Heart left ventricle (tissue), 16 donors: Measurements from ENCODE around the gene MAPKAP1. TPM values are rescaled to one million over a fixed set of nuclear protein-coding genes. Genes with fewer than 3 reads are reported as not detected.

Experiments
- ATAC-seq, 4 donors: fragments of 200-7000 bp; cut with Tn5 transposase; one replicate each; pipeline ENCODE4 v1.9.1; 2020 to 2022; ENCODE audit warnings: moderate library complexity in 4 of 4, mild to moderate bottlenecking in 3 of 4, moderate number of reproducible peaks in 1 of 4
- DNase-seq, 5 donors: peaks; one replicate each; pipeline ENCODE4 v3.0.0-alpha.2; 2020
- H3K27ac ChIP-seq, 12 donors: fragments of 200-600 bp; sonication (generic) in 4 of 12; one replicate each; pipeline versions ENCODE4 v1.5.0 to v1.8.0; 2016 to 2022; ENCODE audit warnings: mild to moderate bottlenecking in 2 of 12
- H3K27me3 ChIP-seq, 9 donors: fragments of 200-600 bp; sonication (generic) in 2 of 9; one replicate each; pipeline versions ENCODE4 v1.5.1 to v1.8.0; 2016 to 2022; ENCODE audit warnings: mild to moderate bottlenecking in 3 of 9
- H3K36me3 ChIP-seq, 9 donors: fragments of 200-600 bp; sonication (generic) in 2 of 9; one replicate each; pipeline versions ENCODE4 v1.5.0 to v1.8.0; 2018 to 2022; ENCODE audit warnings: mild to moderate bottlenecking in 2 of 9
- H3K4me1 ChIP-seq, 12 donors: fragments of 200-600 bp; sonication (generic) in 4 of 12; one replicate each; pipeline versions ENCODE4 v1.5.0 to v1.8.0; 2016 to 2022; ENCODE audit warnings: mild to moderate bottlenecking in 3 of 12
- H3K4me3 ChIP-seq, 12 donors: fragments of 200-600 bp; sonication (generic) in 4 of 12; one replicate each; pipeline versions ENCODE4 v1.5.0 to v1.8.0; 2017 to 2022; ENCODE audit warnings: mild to moderate bottlenecking in 9 of 12, moderate library complexity in 4 of 12
- H3K9me3 ChIP-seq, 12 donors: fragments of 200-600 bp; sonication (generic) in 4 of 12; one replicate each; pipeline versions ENCODE4 v1.5.0 to v1.8.0; 2016 to 2022; ENCODE audit warnings: mild to moderate bottlenecking in 1 of 12
- POLR2A ChIP-seq, 2 donors: fragments of 450-650 bp; IDR thresholded peaks; one replicate each; pipeline ENCODE4 v1.6.1; 2017; ENCODE audit warnings: antibody characterized with exemption in 2 of 2, mild to moderate bottlenecking in 2 of 2, moderate library complexity in 2 of 2
- WGBS, 4 donors: extraction: QIAGEN DNeasy Blood & Tissue Kit in 2 of 4; methylation state at CpG; one replicate each; pipeline versions ENCODE4 v1.1.5 to v1.1.7; 2013 to 2018; 5-methylcytosine and 5-hydroxymethylcytosine counted together
- intact Hi-C, 10 donors: fragments of 100-400 bp; cut with DNase I; formaldehyde crosslinking; loops; one replicate each; pipeline versions ENCODE4 v1.11.1 to v1.14.2; 2022
- polyA plus RNA-seq, 2 donors: library from polyadenylated mRNA; stranded (reverse); fragments of 200-250 nt; gene quantifications; one replicate each; pipeline ENCODE4 v1.2.3, GENCODE V29; 2013
- total RNA-seq, 9 donors: library from RNA; depleted of rRNA in 2 of 9; stranded (reverse); fragments of >200 nt in 2 of 9; fragmentation: NEBNext Ultra II Directional in 3 of 9; extraction: Animal tissue kit (Norgen Biotek cat#: 25700) in 3 of 9; gene quantifications; one replicate each; pipeline versions ENCODE4 v1.1.0 to v1.2.4, GENCODE V29; 2016 to 2023
- TF ChIP-seq, protein P1 (sequence below), 12 donors: fragments of 200-600 bp; sonication (generic) in 4 of 12; IDR thresholded peaks; one replicate each; pipeline versions ENCODE4 v1.5.0 to v1.8.0; 2018 to 2022; ENCODE audit warnings: antibody characterized with exemption in 12 of 12, mild to moderate bottlenecking in 5 of 12
- donor health status: ischemic (EF 13 %, LVEDD 7.1; RV severe dilation, severe dysfunction).
- donor health status: healthy with polysubstance abuse.
- donor health status: DM: no; HTN: yes; CAD: no.
- donor health status: DM: no; HTN: no; CAD: no.
- donor health status: ischemic (EF 25% LVEDD 6.9; RV normal size, moderate dysfunction).
- donor health status: ischemic (EF 25% LVEDD 5.7; RV mildly dilated, moderate dysfunction).
- donor health status: healthy.
- donor health status: DM: yes; HTN: yes; CAD: no.
- donor health status: ischemic (EF 35%, LVEDD 5.7; RV mildly dilated, moderate dysfunction).
- donor health status: nonischemic (EF 11% LVEDD 7.7; RV severe dilation, severe dysfunction).
- donor health status: DM: yes; HTN: yes; CAD: no.
- donor health status: PGD.
- donor health status: ischemic (EF 29% LVEDD 5.4; RV normal size, mild dysfunction).
- donor health status: nonischemic (EF 23%, LVEDD 6.1; RV moderate dilation, normal function).

The MAPKAP1 gene
- total and polyA plus RNA-seq, 11 donors, result 76.2 to 145 (median 124) TPM

DNA sequence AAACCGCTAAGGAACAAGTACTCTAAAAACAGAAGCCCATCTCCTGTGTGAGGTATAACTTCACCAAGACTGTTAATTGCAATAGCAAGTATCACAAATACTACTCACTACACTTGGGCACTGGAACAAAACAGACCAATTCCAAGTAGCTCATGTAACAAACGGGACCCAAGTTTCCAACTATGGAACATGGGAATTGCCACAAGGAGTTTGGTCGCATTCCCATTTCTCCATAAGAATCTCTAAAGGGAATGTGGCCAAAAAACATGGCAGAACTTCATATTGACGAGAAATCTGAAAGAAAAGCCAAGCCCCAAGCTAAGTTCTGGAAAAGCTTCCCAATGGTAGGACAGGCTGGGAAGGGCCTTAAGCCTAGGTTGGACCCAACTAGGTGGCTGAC, 162.5 kb downstream of the MAPKAP1 start:
- ATAC-seq (no peak), DNase-seq (no peak)
- intact Hi-C loops, result no loop called here
- Histone ChIP-seq H3K4me3 (no peak overlapping the region), H3K4me1 (peaks cover 0 to 59% (median 31%) of the 10 kb centered on the region in 12 donors), H3K27ac (peak overlapping the region in 11 of 12 donors; percentile 22 to 71 (median 59)), H3K27me3 (no peaks in the 10 kb centered on the region), H3K9me3 (no peaks in the 10 kb centered on the region), H3K36me3 (peaks cover 0 to 14% (median 0%) of the 10 kb centered on the region in 9 donors)
- TF ChIP-seq, protein P1, sequence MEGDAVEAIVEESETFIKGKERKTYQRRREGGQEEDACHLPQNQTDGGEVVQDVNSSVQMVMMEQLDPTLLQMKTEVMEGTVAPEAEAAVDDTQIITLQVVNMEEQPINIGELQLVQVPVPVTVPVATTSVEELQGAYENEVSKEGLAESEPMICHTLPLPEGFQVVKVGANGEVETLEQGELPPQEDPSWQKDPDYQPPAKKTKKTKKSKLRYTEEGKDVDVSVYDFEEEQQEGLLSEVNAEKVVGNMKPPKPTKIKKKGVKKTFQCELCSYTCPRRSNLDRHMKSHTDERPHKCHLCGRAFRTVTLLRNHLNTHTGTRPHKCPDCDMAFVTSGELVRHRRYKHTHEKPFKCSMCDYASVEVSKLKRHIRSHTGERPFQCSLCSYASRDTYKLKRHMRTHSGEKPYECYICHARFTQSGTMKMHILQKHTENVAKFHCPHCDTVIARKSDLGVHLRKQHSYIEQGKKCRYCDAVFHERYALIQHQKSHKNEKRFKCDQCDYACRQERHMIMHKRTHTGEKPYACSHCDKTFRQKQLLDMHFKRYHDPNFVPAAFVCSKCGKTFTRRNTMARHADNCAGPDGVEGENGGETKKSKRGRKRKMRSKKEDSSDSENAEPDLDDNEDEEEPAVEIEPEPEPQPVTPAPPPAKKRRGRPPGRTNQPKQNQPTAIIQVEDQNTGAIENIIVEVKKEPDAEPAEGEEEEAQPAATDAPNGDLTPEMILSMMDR (IDR thresholded peaks at IDR 0.05), result no peak
- TF ChIP-seq POLR2A (IDR thresholded peaks at IDR 0.05), result no peak
- WGBS, 4 donors, result 81 to 88% (median 84%) methylated on average over 4 of the region's 4 CpGs

DNA sequence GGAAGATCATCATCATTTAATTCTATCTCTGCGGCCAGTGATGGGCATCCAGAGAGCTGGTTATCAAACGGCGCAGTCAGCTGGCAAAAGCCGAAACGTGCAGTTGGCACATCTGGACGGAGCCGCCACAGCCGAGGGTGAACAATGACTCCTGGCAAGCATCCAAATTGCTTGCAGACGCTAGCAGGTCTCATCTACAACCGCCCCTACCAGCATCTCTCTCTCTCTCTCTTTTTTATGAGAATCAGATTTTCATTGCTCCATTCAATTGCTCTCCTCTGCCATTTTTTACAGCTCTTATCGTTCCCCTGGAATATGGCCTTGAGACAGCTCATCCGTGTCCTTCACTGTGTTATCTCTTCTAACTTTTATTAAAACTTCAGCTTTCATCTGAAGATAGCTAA, 165.2 kb downstream of the MAPKAP1 start:
- intact Hi-C loops, result no loop called here
- peaks cover 0 to 14% (median 0%) of the 10 kb centered on the region in 9 donors for H3K36me3 ChIP-seq
- TF ChIP-seq POLR2A (IDR thresholded peaks at IDR 0.05), result no peak
- peak in 4 of 5 donors; percentile 44 to 59 (median 52) for DNase-seq
- no peaks in the 10 kb centered on the region for H3K9me3 ChIP-seq
- ATAC-seq, result peak in 3 of 4 donors; percentile 11 to 55 (median 48)
- WGBS, 4 donors, result 41 to 57% (median 50%) methylated on average over 12 of the region's 12 CpGs
- no peak overlapping the region for H3K4me3 ChIP-seq
- H3K4me1 ChIP-seq, result peaks cover 0 to 59% (median 33%) of the 10 kb centered on the region in 12 donors
- no peaks in the 10 kb centered on the region for H3K27me3 ChIP-seq
- peak overlapping the region in 1 of 12 donors; percentile 5 for H3K27ac ChIP-seq

DNA sequence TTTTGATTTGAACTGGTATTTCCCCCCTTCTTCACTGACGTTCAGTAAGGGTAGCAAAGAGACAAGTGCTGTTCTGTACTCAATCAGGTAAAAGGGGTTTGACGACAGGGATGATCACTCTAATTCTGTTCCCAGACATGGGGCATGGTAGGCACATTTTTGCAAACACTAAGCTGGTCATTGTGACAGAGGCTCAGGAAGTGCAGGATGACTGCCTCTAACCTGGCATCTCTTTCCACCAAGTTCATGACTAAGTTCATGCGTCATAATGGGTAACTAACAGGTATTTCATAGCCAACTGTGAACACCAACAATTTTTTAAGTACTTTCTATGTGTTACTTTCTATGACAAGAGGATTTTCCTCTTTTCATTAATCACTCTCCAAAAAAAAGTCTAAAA, 166.5 kb downstream of the MAPKAP1 start:
- Histone ChIP-seq H3K36me3 (peaks cover 0 to 5% (median 0%) of the 10 kb centered on the region in 9 donors), H3K27me3 (no peaks in the 10 kb centered on the region), H3K27ac (peak overlapping the region in 1 of 12 donors; percentile 4), H3K4me3 (no peak overlapping the region), H3K9me3 (no peaks in the 10 kb centered on the region), H3K4me1 (peaks cover 0 to 66% (median 32%) of the 10 kb centered on the region in 12 donors)
- no peak for ATAC-seq
- TF ChIP-seq, protein P1 (IDR thresholded peaks at IDR 0.05), result no peak
- no peak for TF ChIP-seq POLR2A (IDR thresholded peaks at IDR 0.05)
- WGBS, 4 donors, result 67 to 85% (median 74%) methylated on average over 3 of the region's 3 CpGs
- DNase-seq, result no peak
- intact Hi-C loops, result no loop called here

DNA sequence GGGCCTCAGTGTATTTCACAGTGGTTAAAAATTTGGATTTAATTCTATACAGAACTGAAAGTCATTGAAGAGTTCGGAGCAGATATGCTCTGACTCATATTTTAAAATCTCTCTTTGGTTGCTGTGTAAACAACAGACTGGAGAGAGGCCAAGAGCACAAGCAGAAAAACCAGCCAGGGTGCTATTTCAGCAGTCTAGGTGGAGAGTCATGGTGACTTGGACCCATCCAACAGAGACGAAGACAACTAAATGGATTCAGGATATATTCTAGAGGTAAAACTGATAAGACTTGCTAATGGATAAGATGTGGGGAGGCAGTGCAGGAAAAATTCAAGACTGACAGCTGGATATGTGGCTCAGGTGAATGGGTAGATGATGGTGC, 168.9 kb downstream of the MAPKAP1 start:
- H3K27ac ChIP-seq, result peak overlapping the region in 9 of 12 donors; percentile 9 to 64 (median 33)
- no peaks in the 10 kb centered on the region for H3K9me3 ChIP-seq
- ATAC-seq (peak; percentile 55 to 81 (median 60)), DNase-seq (peak in 1 of 5 donors; percentile 47)
- TF ChIP-seq, protein P1 (IDR thresholded peaks at IDR 0.05), result no peak
- TF ChIP-seq POLR2A (IDR thresholded peaks at IDR 0.05), result no peak
- H3K4me1 ChIP-seq, result peaks cover 0 to 68% (median 26%) of the 10 kb centered on the region in 12 donors
- no peak overlapping the region for H3K4me3 ChIP-seq
- intact Hi-C loops, result loop anchor here in 1 of 10 donors (5.0 kb wide), 1 partner anchor 66 kb away; no protein-coding TSS in a partner anchor
- H3K27me3 ChIP-seq, result no peaks in the 10 kb centered on the region
- WGBS, 4 donors, result 33 to 41% (median 35%) methylated on average over 2 of the region's 2 CpGs
- H3K36me3 ChIP-seq, result peaks cover 0 to 4% (median 0%) of the 10 kb centered on the region in 9 donors
